Measurements from ENCODE around the gene SRBD1.

The SRBD1 gene

GRCh38 chr2:45390441-45390840, 220.6 kb downstream of the SRBD1 start:
- no peaks in the 10 kb centered on the region for H3K9me3 ChIP-seq (ENCODE audit: control insufficient read depth, low read length)
- no peak overlapping the region for H3K23ac ChIP-seq (ENCODE audit: low read length in 2 of 2)
- H3K4ac ChIP-seq (ENCODE audit: low read depth in 1 of 2, low read length in 2 of 2), result no peak overlapping the region
- no peak overlapping the region for H3K14ac ChIP-seq (ENCODE audit: low read length in 2 of 2)
- H3K4me1 ChIP-seq (ENCODE audit: control insufficient read depth, insufficient read depth, low read depth, low read length), result peaks cover 2% of the 10 kb centered on the region
- peaks cover 0 to 28% of the 10 kb centered on the region in 2 experiments for H3K36me3 ChIP-seq (ENCODE audit: control insufficient read depth in 1 of 2, insufficient read depth in 2 of 2, low read depth in 1 of 2, low read length in 2 of 2)
- H2BK5ac ChIP-seq (ENCODE audit: low read depth, low read length, poor library complexity, severe bottlenecking), result no peak overlapping the region
- no peak for DNase-seq
- no peak overlapping the region for H3K18ac ChIP-seq (ENCODE audit: low read depth in 1 of 2, low read length in 2 of 2)
- H3K27me3 ChIP-seq (ENCODE audit: control insufficient read depth in 1 of 2, insufficient read depth in 1 of 2, low read length in 2 of 2), result no peaks in the 10 kb centered on the region
- H3K27ac ChIP-seq (ENCODE audit: low read length, poor library complexity, severe bottlenecking), result no peak overlapping the region
- H2BK120ac ChIP-seq (ENCODE audit: low read depth, low read length), result no peak overlapping the region
- no peaks in the 10 kb centered on the region for H3K79me1 ChIP-seq (replicated peaks; ENCODE audit: low read length, poor library complexity, severe bottlenecking)
- no peak overlapping the region for H3K9ac ChIP-seq (ENCODE audit: low read length)
- no peak overlapping the region for H2AFZ ChIP-seq (ENCODE audit: low read depth, low read length)
- no peak overlapping the region for H4K8ac ChIP-seq (ENCODE audit: low read length)
- no peak overlapping the region for H2BK12ac ChIP-seq (ENCODE audit: low read length in 2 of 2)
- 92% methylated on average over 2 of the region's 2 CpGs for WGBS
- no peak overlapping the region for H4K91ac ChIP-seq (ENCODE audit: low read length)
- H2AK5ac ChIP-seq (ENCODE audit: low read length, severe bottlenecking), result peak overlapping the region; percentile 27
- H3K4me2 ChIP-seq (ENCODE audit: low read length, poor library complexity, severe bottlenecking), result no peak overlapping the region
- no peak overlapping the region for H3K4me3 ChIP-seq (ENCODE audit: insufficient read depth in 1 of 2, low read depth in 1 of 2, low read length in 2 of 2)
- no peak overlapping the region for H2BK15ac ChIP-seq (ENCODE audit: low read depth, poor library complexity, severe bottlenecking)

DNA sequence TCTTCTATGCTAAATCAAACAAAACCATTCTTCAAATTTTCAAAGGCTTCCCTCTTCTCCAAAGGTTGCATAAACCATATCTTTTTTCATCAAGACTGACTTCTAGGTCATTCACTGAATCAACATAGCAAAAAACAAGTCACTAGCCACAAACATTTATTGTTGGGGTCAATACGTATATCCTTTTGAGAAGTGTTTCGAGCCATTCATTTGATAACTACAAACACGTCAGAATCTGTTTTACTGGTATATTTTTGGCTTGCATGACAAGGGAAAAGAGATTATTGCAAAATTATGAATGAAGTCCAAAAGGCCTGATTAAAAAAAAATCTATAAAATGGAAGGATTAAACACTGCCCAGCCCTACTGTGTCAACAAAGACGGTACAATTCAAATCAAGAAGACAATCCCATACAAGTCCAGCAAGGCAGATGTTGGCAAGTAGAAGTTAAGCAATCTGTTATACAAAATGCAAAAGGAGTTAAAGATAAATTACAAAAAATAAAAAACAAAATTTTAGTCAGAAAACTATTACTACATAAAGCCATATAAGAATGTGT, 222.4 kb downstream of the SRBD1 start:
- H3K9ac ChIP-seq (ENCODE audit: low read length), result no peak overlapping the region
- no peak overlapping the region for H2BK15ac ChIP-seq (ENCODE audit: low read depth, poor library complexity, severe bottlenecking)
- no peak overlapping the region for H4K8ac ChIP-seq (ENCODE audit: low read length)
- H3K4me2 ChIP-seq (ENCODE audit: low read length, poor library complexity, severe bottlenecking), result no peak overlapping the region
- no peak overlapping the region for H3K14ac ChIP-seq (ENCODE audit: low read length in 2 of 2)
- no peak for DNase-seq
- H3K18ac ChIP-seq (ENCODE audit: low read depth in 1 of 2, low read length in 2 of 2), result no peak overlapping the region
- WGBS, result 100% methylated on average over 3 of the region's 4 CpGs
- H3K9me3 ChIP-seq (ENCODE audit: control insufficient read depth, low read length), result no peaks in the 10 kb centered on the region
- H3K79me1 ChIP-seq (replicated peaks; ENCODE audit: low read length, poor library complexity, severe bottlenecking), result no peaks in the 10 kb centered on the region
- no peaks in the 10 kb centered on the region for H3K27me3 ChIP-seq (ENCODE audit: control insufficient read depth in 1 of 2, insufficient read depth in 1 of 2, low read length in 2 of 2)
- no peaks in the 10 kb centered on the region for H3K4me1 ChIP-seq (ENCODE audit: control insufficient read depth, insufficient read depth, low read depth, low read length)
- H3K4me3 ChIP-seq (ENCODE audit: insufficient read depth in 1 of 2, low read depth in 1 of 2, low read length in 2 of 2), result no peak overlapping the region
- peaks cover 0 to 28% of the 10 kb centered on the region in 2 experiments for H3K36me3 ChIP-seq (ENCODE audit: control insufficient read depth in 1 of 2, insufficient read depth in 2 of 2, low read depth in 1 of 2, low read length in 2 of 2)
- H2BK5ac ChIP-seq (ENCODE audit: low read depth, low read length, poor library complexity, severe bottlenecking), result no peak overlapping the region
- no peak overlapping the region for H2AFZ ChIP-seq (ENCODE audit: low read depth, low read length)
- no peak overlapping the region for H3K27ac ChIP-seq (ENCODE audit: low read length, poor library complexity, severe bottlenecking)
- H2AK5ac ChIP-seq (ENCODE audit: low read length, severe bottlenecking), result no peak overlapping the region
- no peak overlapping the region for H3K23ac ChIP-seq (ENCODE audit: low read length in 2 of 2)
- no peak overlapping the region for H4K91ac ChIP-seq (ENCODE audit: low read length)
- H2BK120ac ChIP-seq (ENCODE audit: low read depth, low read length), result no peak overlapping the region
- H2BK12ac ChIP-seq (ENCODE audit: low read length in 2 of 2), result no peak overlapping the region
- no peak overlapping the region for H3K4ac ChIP-seq (ENCODE audit: low read depth in 1 of 2, low read length in 2 of 2)

DNA sequence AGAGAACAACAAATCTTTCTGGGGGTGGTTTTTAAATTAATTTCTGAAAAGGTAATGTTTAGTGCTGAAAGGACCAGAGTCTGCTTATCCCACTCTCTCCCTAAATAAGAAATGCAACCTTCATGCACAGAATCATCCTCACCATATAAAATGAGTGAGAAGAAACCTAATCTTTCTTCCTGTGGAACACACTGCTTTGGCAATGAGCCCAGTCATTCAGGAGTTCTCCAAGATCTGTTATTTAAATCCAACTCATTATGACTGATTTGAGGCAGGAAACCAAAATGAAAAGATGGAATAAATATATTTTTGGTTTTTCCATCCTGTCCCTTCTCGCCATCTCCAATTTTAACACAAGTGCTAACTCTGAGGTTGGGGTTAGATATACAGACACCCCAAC, 228.3 kb downstream of the SRBD1 start:
- Histone ChIP-seq H3K4ac (ENCODE audit: low read depth in 1 of 2, low read length in 2 of 2) (no peak overlapping the region), H4K8ac (ENCODE audit: low read length) (no peak overlapping the region), H2BK15ac (ENCODE audit: low read depth, poor library complexity, severe bottlenecking) (no peak overlapping the region)

DNA sequence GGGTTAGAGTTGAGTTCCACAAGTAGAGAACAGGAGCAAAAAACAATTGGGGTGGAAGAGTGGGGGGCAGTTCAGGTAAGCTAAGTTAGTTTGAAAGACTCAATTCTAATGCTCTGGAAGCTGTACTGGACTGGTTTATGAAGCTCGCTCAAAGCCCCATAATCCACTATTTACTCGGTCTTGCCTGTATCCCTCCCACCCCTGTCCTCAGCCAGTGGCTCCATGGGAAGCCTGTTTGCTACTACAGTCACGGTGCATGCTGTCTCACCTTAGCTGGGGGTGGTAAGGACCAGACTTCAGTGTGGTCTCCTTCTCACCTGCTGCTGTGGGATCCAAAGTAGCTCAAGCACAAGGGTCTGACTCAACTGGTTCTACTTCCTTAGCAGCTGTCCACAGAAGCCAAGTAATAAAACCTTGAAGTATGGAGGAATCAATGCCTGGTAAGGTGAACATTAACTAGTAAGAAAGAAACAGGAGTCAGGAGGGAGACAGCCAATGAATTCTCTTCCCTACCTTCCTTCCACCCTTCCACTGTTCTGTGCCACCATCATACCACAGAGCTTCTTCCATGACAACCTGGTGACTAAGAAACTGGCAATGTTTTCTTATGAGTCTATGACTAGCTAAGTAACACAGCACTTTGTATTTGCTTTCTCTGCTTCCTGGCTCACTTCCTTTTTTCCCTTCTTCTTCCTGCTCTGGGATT, 230.8 kb downstream of the SRBD1 start:
- no peaks in the 10 kb centered on the region for H3K36me3 ChIP-seq (ENCODE audit: control insufficient read depth in 1 of 2, insufficient read depth in 2 of 2, low read depth in 1 of 2, low read length in 2 of 2)
- H3K79me1 ChIP-seq (replicated peaks; ENCODE audit: low read length, poor library complexity, severe bottlenecking), result no peaks in the 10 kb centered on the region
- no peak overlapping the region for H3K18ac ChIP-seq (ENCODE audit: low read depth in 1 of 2, low read length in 2 of 2)
- no peak overlapping the region for H4K91ac ChIP-seq (ENCODE audit: low read length)
- H3K4me2 ChIP-seq (ENCODE audit: low read length, poor library complexity, severe bottlenecking), result no peak overlapping the region
- peaks cover 3% of the 10 kb centered on the region for H3K4me1 ChIP-seq (ENCODE audit: control insufficient read depth, insufficient read depth, low read depth, low read length)
- peak overlapping the region; percentile 23 for H2AK5ac ChIP-seq (ENCODE audit: low read length, severe bottlenecking)
- no peak overlapping the region for H3K9ac ChIP-seq (ENCODE audit: low read length)
- no peak overlapping the region for H3K4ac ChIP-seq (ENCODE audit: low read depth in 1 of 2, low read length in 2 of 2)
- H4K8ac ChIP-seq (ENCODE audit: low read length), result no peak overlapping the region
- H3K4me3 ChIP-seq (ENCODE audit: insufficient read depth in 1 of 2, low read depth in 1 of 2, low read length in 2 of 2), result no peak overlapping the region
- WGBS, result 97% methylated on average over 3 of the region's 3 CpGs
- no peaks in the 10 kb centered on the region for H3K27me3 ChIP-seq (ENCODE audit: control insufficient read depth in 1 of 2, insufficient read depth in 1 of 2, low read length in 2 of 2)
- H2BK12ac ChIP-seq (ENCODE audit: low read length in 2 of 2), result no peak overlapping the region
- H3K23ac ChIP-seq (ENCODE audit: low read length in 2 of 2), result no peak overlapping the region
- H3K27ac ChIP-seq (ENCODE audit: low read length, poor library complexity, severe bottlenecking), result peak overlapping the region; percentile 59
- no peak overlapping the region for H2AFZ ChIP-seq (ENCODE audit: low read depth, low read length)
- H3K14ac ChIP-seq (ENCODE audit: low read length in 2 of 2), result no peak overlapping the region
- H2BK5ac ChIP-seq (ENCODE audit: low read depth, low read length, poor library complexity, severe bottlenecking), result no peak overlapping the region
- H2BK120ac ChIP-seq (ENCODE audit: low read depth, low read length), result no peak overlapping the region
- no peak overlapping the region for H2BK15ac ChIP-seq (ENCODE audit: low read depth, poor library complexity, severe bottlenecking)
- DNase-seq, result no peak
- H3K9me3 ChIP-seq (ENCODE audit: control insufficient read depth, low read length), result no peaks in the 10 kb centered on the region

More for the DNA sequence above, 228.3 kb downstream of the SRBD1 start:
- no peak overlapping the region for H2AK5ac ChIP-seq (ENCODE audit: low read length, severe bottlenecking)
- H2AFZ ChIP-seq (ENCODE audit: low read depth, low read length), result no peak overlapping the region
- no peak overlapping the region for H3K4me3 ChIP-seq (ENCODE audit: insufficient read depth in 1 of 2, low read depth in 1 of 2, low read length in 2 of 2)
- H3K4me1 ChIP-seq (ENCODE audit: control insufficient read depth, insufficient read depth, low read depth, low read length), result peaks cover 3% of the 10 kb centered on the region
- no peak overlapping the region for H3K9ac ChIP-seq (ENCODE audit: low read length)
- no peak overlapping the region for H2BK5ac ChIP-seq (ENCODE audit: low read depth, low read length, poor library complexity, severe bottlenecking)
- peak; percentile 5 for DNase-seq
- H3K36me3 ChIP-seq (ENCODE audit: control insufficient read depth in 1 of 2, insufficient read depth in 2 of 2, low read depth in 1 of 2, low read length in 2 of 2), result peaks cover 0 to 4% of the 10 kb centered on the region in 2 experiments
- H2BK12ac ChIP-seq (ENCODE audit: low read length in 2 of 2), result no peak overlapping the region
- H3K27ac ChIP-seq (ENCODE audit: low read length, poor library complexity, severe bottlenecking), result no peak overlapping the region
- H2BK120ac ChIP-seq (ENCODE audit: low read depth, low read length), result no peak overlapping the region
- no peaks in the 10 kb centered on the region for H3K79me1 ChIP-seq (replicated peaks; ENCODE audit: low read length, poor library complexity, severe bottlenecking)
- no peak overlapping the region for H3K23ac ChIP-seq (ENCODE audit: low read length in 2 of 2)
- no peak overlapping the region for H3K18ac ChIP-seq (ENCODE audit: low read depth in 1 of 2, low read length in 2 of 2)
- no peak overlapping the region for H4K91ac ChIP-seq (ENCODE audit: low read length)
- WGBS, result 100% methylated on average over 1 of the region's 1 CpG
- H3K27me3 ChIP-seq (ENCODE audit: control insufficient read depth in 1 of 2, insufficient read depth in 1 of 2, low read length in 2 of 2), result no peaks in the 10 kb centered on the region
- H3K4me2 ChIP-seq (ENCODE audit: low read length, poor library complexity, severe bottlenecking), result no peak overlapping the region
- H3K9me3 ChIP-seq (ENCODE audit: control insufficient read depth, low read length), result no peaks in the 10 kb centered on the region
- H3K14ac ChIP-seq (ENCODE audit: low read length in 2 of 2), result no peak overlapping the region
